Retina (tissue), 1 donor: ENCODE measurements around the gene HSH2D.
"Not testable (repeated sequence)": the region's sequence is repeated elsewhere in the genome, so short reads cannot be mapped to it uniquely, and the experiment has no call there.

Experiments used
- DNase-seq: peaks from one replicate; pipeline ENCODE4 v3.0.0-alpha.2; 2016

The HSH2D gene

GRCh38 chr19:16143399-16144215 lies at the start of gene HSH2D:
HSH2D (plus strand) TSS chr19:16143685; CDS start chr19:16148751, 5,066 bp downstream.
- DNase-seq: no peak

- no peak for DNase-seq
Observed at GRCh38 chr19:16094360-16095070, 49.0 kb upstream of the HSH2D start.

- no peak for DNase-seq
Observed at GRCh38 chr19:16095071-16095571, 48.4 kb upstream of the HSH2D start.

- no peak for DNase-seq
Observed at GRCh38 chr19:16096280-16096855, 47.1 kb upstream of the HSH2D start.

GRCh38 chr19:16098416-16098768 lies 45.1 kb upstream of the HSH2D start:
- no peak for DNase-seq

GRCh38 chr19:16098821-16099220 lies 44.7 kb upstream of the HSH2D start:
- DNase-seq: no peak

GRCh38 chr19:16099314-16099965 lies 44.0 kb upstream of the HSH2D start:
- not testable (repeated sequence) for DNase-seq

- no peak for DNase-seq
Observed at GRCh38 chr19:16100524-16100923, 43.0 kb upstream of the HSH2D start.

GRCh38 chr19:16104722-16105121 lies 38.8 kb upstream of the HSH2D start:
- no peak for DNase-seq

GRCh38 chr19:16106121-16106520 lies 37.4 kb upstream of the HSH2D start:
- DNase-seq: no peak

GRCh38 chr19:16111160-16111908 lies 32.2 kb upstream of the HSH2D start, which contains the start of gene RAB8A:
RAB8A (plus strand) TSS chr19:16111889; CDS start chr19:16111902, 13 bp downstream.
- peak; percentile 100 for DNase-seq

- no peak for DNase-seq
Observed at GRCh38 chr19:16111909-16112752, 31.4 kb upstream of the HSH2D start.

GRCh38 chr19:16112778-16113177 lies 30.7 kb upstream of the HSH2D start:
- no peak for DNase-seq

GRCh38 chr19:16113727-16114126 lies 29.8 kb upstream of the HSH2D start:
- DNase-seq: no peak

GRCh38 chr19:16115301-16116039 lies 28.0 kb upstream of the HSH2D start:
- no peak for DNase-seq

GRCh38 chr19:16116067-16116466 lies 27.4 kb upstream of the HSH2D start:
- DNase-seq: no peak

- DNase-seq: no peak
Observed at GRCh38 chr19:16117594-16118033, 25.9 kb upstream of the HSH2D start.

- no peak for DNase-seq
Observed at GRCh38 chr19:16118489-16119033, 24.9 kb upstream of the HSH2D start.

GRCh38 chr19:16119075-16119857 lies 24.2 kb upstream of the HSH2D start:
- DNase-seq: not testable (repeated sequence)
